Loucy (cell line): ENCODE measurements around the gene HOXD1.

ENCODE experiments used
- H2AFZ ChIP-seq: fragments of 200-600 bp; sonication (generic); 2 replicates; pipeline ENCODE4 v1.6.0; 2016; ENCODE audit warnings: antibody characterized with exemption, mild to moderate bottlenecking, low read length, moderate library complexity
- H3F3A ChIP-seq: fragments of 200-600 bp; 2 replicates; pipeline ENCODE4 v1.6.0; 2016; ENCODE audit warnings: antibody characterized with exemption, low read depth, mild to moderate bottlenecking
- H3K27me3 ChIP-seq: fragments of 200-600 bp; sonication (generic); 2 replicates; pipeline ENCODE4 v1.6.1; 2014; ENCODE audit warnings: low read length, mild to moderate bottlenecking; ENCODE audit not compliant: insufficient read depth, poor library complexity, severe bottlenecking
- H3K36me3 ChIP-seq: fragments of 200-600 bp; sonication (generic); 2 replicates; pipeline ENCODE4 v1.6.1; 2016; ENCODE audit warnings: low read length; ENCODE audit not compliant: insufficient read depth
- H3K4me1 ChIP-seq: fragments of 200-600 bp; sonication (generic); 2 replicates; pipeline ENCODE4 v1.5.1; 2014; ENCODE audit warnings: low read length, mild to moderate bottlenecking; ENCODE audit not compliant: insufficient read depth, poor library complexity, severe bottlenecking
- H3K4me2 ChIP-seq: fragments of 200-600 bp; sonication (generic); 2 replicates; pipeline ENCODE4 v1.6.0; 2014; ENCODE audit warnings: antibody characterized with exemption, low read length, low read depth, mild to moderate bottlenecking; ENCODE audit not compliant: poor library complexity, severe bottlenecking
- H3K4me3 ChIP-seq: fragments of 200-600 bp; sonication (generic); 2 replicates; pipeline ENCODE4 v1.5.1; 2014; ENCODE audit warnings: low read length, mild to moderate bottlenecking, mixed read lengths; ENCODE audit not compliant: poor library complexity, severe bottlenecking
- H3K79me2 ChIP-seq: fragments of 200-600 bp; sonication (generic); 2 replicates; pipeline ENCODE4 v1.6.1; 2014; ENCODE audit warnings: low read length; ENCODE audit not compliant: insufficient read depth
- H3K9ac ChIP-seq: fragments of 200-600 bp; sonication (generic); 2 replicates; pipeline ENCODE4 v1.6.0; 2014; ENCODE audit warnings: mild to moderate bottlenecking, low read depth, low read length, moderate library complexity; ENCODE audit not compliant: poor library complexity, severe bottlenecking
- H3K9me2 ChIP-seq: fragments of 200-600 bp; sonication (generic); replicated peaks from 2 replicates; pipeline ENCODE4 v1.6.1; 2016; ENCODE audit warnings: low read depth, low read length, mixed read lengths
- H3K9me3 ChIP-seq: fragments of 200-600 bp; sonication (generic); 2 replicates; pipeline ENCODE4 v1.6.1; 2014; ENCODE audit warnings: mild to moderate bottlenecking, antibody characterized with exemption, low read length, low read depth; ENCODE audit not compliant: insufficient read depth
- H4K20me1 ChIP-seq: fragments of 200-600 bp; sonication (generic); 2 replicates; pipeline ENCODE4 v1.6.0; 2014; ENCODE audit warnings: antibody characterized with exemption, low read length, mild to moderate bottlenecking; ENCODE audit not compliant: insufficient read depth, poor library complexity, severe bottlenecking
- CTCF ChIP-seq: fragments of 200-600 bp; sonication (generic); conservative IDR thresholded peaks from 2 replicates; pipeline ENCODE4 v1.5.1; 2014; ENCODE audit warnings: mild to moderate bottlenecking, antibody characterized with exemption, low read length
- EZH2phosphoT487 ChIP-seq: fragments of 200-600 bp; IDR thresholded peaks from 2 replicates; pipeline ENCODE4 v1.6.1; 2018; ENCODE audit warnings: antibody characterized with exemption, mild to moderate bottlenecking, moderate library complexity, borderline replicate concordance

HOXD1 gene

GRCh38 chr2:176187200-176187898 lies 1.1 kb upstream of the HOXD1 start:
- H3K9ac ChIP-seq, result no peak overlapping the region
- H3K79me2 ChIP-seq, result no peaks in the 10 kb centered on the region
- no peak overlapping the region for H3K4me3 ChIP-seq
- no peak for TF ChIP-seq CTCF
- TF ChIP-seq EZH2phosphoT487, result no peak
- no peaks in the 10 kb centered on the region for H4K20me1 ChIP-seq
- H3K4me1 ChIP-seq, result peaks cover 3% of the 10 kb centered on the region
- H3K9me2 ChIP-seq, result no peaks in the 10 kb centered on the region
- no peaks in the 10 kb centered on the region for H3K36me3 ChIP-seq
- H3F3A ChIP-seq, result no peaks in the 10 kb centered on the region
- peak overlapping the region; percentile 12 for H3K4me2 ChIP-seq
- no peaks in the 10 kb centered on the region for H3K27me3 ChIP-seq
- H3K9me3 ChIP-seq, result no peaks in the 10 kb centered on the region
- H2AFZ ChIP-seq, result peak overlapping the region; percentile 47; the same call in 1 of the 2 replicates

DNA sequence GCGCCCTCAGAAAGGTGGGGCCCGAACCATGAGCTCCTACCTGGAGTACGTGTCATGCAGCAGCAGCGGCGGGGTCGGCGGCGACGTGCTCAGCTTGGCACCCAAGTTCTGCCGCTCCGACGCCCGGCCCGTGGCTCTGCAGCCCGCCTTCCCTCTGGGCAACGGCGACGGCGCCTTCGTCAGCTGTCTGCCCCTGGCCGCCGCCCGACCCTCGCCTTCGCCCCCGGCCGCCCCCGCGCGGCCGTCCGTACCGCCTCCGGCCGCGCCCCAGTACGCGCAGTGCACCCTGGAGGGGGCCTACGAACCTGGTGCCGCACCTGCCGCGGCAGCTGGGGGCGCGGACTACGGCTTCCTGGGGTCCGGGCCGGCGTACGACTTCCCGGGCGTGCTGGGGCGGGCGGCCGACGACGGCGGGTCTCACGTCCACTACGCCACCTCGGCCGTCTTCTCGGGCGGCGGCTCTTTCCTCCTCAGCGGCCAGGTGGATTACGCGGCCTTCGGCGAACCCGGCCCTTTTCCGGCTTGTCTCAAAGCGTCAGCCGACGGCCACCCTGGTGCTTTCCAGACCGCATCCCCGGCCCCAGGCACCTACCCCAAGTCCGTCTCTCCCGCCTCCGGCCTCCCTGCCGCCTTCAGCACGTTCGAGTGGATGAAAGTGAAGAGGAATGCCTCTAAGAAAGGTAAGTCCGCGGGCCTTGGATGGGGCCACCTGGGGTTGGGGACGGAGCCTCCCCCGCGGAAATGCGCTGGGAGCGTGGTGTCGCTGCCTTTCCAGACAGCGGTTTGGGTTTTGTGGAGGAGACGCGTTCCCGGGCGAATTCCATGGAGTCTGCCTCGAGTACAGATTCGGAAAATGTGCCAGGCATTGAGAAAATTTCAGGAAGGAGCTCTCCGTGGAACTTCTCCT lies 559 bp downstream of the HOXD1 start:
- no peaks in the 10 kb centered on the region for H3K79me2 ChIP-seq
- no peaks in the 10 kb centered on the region for H3F3A ChIP-seq
- H3K9me2 ChIP-seq, result no peaks in the 10 kb centered on the region
- no peaks in the 10 kb centered on the region for H3K27me3 ChIP-seq
- no peak overlapping the region for H3K4me3 ChIP-seq
- peaks cover 3% of the 10 kb centered on the region for H3K4me1 ChIP-seq
- no peak overlapping the region for H3K4me2 ChIP-seq
- H3K9me3 ChIP-seq, result no peaks in the 10 kb centered on the region
- H2AFZ ChIP-seq, result no peak overlapping the region
- H3K9ac ChIP-seq, result no peak overlapping the region
- H4K20me1 ChIP-seq, result no peaks in the 10 kb centered on the region
- TF ChIP-seq EZH2phosphoT487 (no peak), CTCF (no peak)
- no peaks in the 10 kb centered on the region for H3K36me3 ChIP-seq

DNA sequence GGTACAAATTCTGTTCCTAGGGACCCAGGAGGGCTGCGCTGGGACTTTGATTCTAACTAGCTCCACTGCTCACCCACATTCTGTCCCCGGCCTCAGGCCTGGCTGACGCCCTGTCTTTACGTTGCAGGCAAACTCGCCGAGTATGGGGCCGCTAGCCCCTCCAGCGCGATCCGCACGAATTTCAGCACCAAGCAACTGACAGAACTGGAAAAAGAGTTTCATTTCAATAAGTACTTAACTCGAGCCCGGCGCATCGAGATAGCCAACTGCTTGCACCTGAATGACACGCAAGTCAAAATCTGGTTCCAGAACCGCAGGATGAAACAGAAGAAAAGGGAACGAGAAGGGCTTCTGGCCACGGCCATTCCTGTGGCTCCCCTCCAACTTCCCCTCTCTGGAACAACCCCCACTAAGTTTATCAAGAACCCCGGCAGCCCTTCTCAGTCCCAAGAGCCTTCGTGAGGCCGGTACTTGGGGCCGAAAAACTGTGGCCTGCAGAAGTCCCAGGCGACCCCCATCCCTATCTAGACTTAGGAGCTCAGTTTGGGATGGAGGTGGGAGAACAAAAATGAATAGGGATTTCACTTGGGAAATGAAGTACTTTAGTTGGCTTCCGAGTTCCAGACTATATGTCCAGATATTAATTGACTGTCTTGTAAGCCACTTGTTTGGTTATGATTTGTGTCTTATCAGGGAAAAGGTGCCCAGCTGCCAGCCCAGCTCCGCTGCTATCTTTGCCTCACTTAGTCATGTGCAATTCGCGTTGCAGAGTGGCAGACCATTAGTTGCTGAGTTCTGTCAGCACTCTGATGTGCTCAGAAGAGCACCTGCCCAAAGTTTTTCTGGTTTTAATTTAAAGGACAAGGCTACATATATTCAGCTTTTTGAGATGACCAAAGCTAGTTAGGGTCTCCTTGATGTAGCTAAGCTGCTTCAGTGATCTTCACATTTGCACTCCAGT lies 1.5 kb downstream of the HOXD1 start:
- Histone ChIP-seq H3K9ac (no peak overlapping the region), H3K4me1 (peaks cover 3% of the 10 kb centered on the region), H2AFZ (no peak overlapping the region), H3K4me3 (no peak overlapping the region), H4K20me1 (no peaks in the 10 kb centered on the region), H3K4me2 (no peak overlapping the region), H3K9me2 (no peaks in the 10 kb centered on the region), H3K79me2 (no peaks in the 10 kb centered on the region), H3K36me3 (no peaks in the 10 kb centered on the region), H3K27me3 (no peaks in the 10 kb centered on the region), H3F3A (no peaks in the 10 kb centered on the region), H3K9me3 (no peaks in the 10 kb centered on the region)
- TF ChIP-seq EZH2phosphoT487 (no peak), CTCF (no peak)
